MM.1S (cell line): ENCODE results near the gene ORC3.

Experiments
- CTCF ChIP-seq: fragments of 300-600 bp; sonication (generic); IDR thresholded peaks from 2 replicates; pipeline ENCODE4 v1.5.1; 2016; ENCODE audit warnings: antibody characterized with exemption, low read length, mixed read lengths
- EZH2 ChIP-seq: fragments of 300-600 bp; sonication (generic); optimal IDR thresholded peaks from 2 replicates; pipeline ENCODE3; 2017; ENCODE audit warnings: low read depth, mild to moderate bottlenecking, antibody characterized with exemption, low read length, mixed read lengths
- EZH2phosphoT487 ChIP-seq: fragments of 300-600 bp; sonication (generic); IDR thresholded peaks from 2 replicates; pipeline ENCODE4 v1.6.1; 2018; ENCODE audit warnings: antibody characterized with exemption, low read length

GRCh38 chr6:87710090-87710489, 120.2 kb downstream of the ORC3 start:
- TF ChIP-seq CTCF (no peak), EZH2 (no peak), EZH2phosphoT487 (no peak)
